ENCODE data around the gene UBE2E2.

DNA sequence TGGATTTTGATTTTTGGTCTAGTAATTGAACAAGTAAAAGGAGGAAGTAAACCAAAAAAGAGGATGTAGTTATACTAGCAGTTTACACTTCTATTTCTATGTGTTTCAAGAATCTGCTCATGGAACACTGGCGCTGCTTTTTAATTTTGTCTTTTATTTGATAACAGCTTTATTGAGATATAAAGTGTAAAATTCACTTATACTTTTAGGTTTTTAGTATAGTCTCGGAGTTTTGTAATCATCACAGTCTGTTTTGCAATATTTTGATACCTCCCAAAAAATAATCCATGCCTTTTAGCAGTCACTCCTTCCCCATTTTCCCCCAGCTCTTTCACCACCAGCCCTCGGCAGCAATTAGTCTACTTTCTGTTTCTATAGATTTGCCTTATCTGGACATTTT is 18.0 kb downstream of the UBE2E2 start:
- TF ChIP-seq, protein P1, sequence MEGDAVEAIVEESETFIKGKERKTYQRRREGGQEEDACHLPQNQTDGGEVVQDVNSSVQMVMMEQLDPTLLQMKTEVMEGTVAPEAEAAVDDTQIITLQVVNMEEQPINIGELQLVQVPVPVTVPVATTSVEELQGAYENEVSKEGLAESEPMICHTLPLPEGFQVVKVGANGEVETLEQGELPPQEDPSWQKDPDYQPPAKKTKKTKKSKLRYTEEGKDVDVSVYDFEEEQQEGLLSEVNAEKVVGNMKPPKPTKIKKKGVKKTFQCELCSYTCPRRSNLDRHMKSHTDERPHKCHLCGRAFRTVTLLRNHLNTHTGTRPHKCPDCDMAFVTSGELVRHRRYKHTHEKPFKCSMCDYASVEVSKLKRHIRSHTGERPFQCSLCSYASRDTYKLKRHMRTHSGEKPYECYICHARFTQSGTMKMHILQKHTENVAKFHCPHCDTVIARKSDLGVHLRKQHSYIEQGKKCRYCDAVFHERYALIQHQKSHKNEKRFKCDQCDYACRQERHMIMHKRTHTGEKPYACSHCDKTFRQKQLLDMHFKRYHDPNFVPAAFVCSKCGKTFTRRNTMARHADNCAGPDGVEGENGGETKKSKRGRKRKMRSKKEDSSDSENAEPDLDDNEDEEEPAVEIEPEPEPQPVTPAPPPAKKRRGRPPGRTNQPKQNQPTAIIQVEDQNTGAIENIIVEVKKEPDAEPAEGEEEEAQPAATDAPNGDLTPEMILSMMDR (conservative IDR thresholded peaks at IDR 0.05; ENCODE audit: low read length) = no peak
- no peak for TF ChIP-seq EZH2phosphoT487 (IDR thresholded peaks at IDR 0.05; ENCODE audit: borderline replicate concordance, low read depth, low read length)

Measured in OCI-LY7 (cell line).